Activated CD8-positive, alpha-beta T cell treated with anti-CD3 and anti-CD28 coated beads for 36 hours (primary cell): Measurements from ENCODE around the gene B4GALNT4. TPM values are rescaled to one million over a fixed set of nuclear protein-coding genes. Genes with fewer than 3 reads are reported as not detected.
A peak's percentile ranks its signal among the peaks of the same experiment; 100 is the strongest.

Source experiments
- ATAC-seq: fragments of 200-7000 bp; cut with Tn5 transposase; one replicate; pipeline ENCODE4 v1.10.0; 2021; ENCODE audit warnings: mild to moderate bottlenecking, moderate library complexity
- CTCF ChIA-PET: fragments of 350-600 bp; sonication (Branson Sonifier 250); formaldehyde crosslinking; loops from one replicate; lab custom pipeline; 2021; ENCODE audit warnings: antibody characterized with exemption; lab: Charles Lee
- POLR2A ChIA-PET: fragments of 350-600 bp; sonication (Branson Sonifier 250); formaldehyde crosslinking; loops from one replicate; lab custom pipeline; 2021; ENCODE audit warnings: antibody characterized with exemption; lab: Charles Lee
- DNase-seq: peaks from one replicate; pipeline ENCODE4 v3.0.0-alpha.2; 2020
- H3K27ac Mint-ChIP-seq: one replicate; pipeline ENCODE4 v1.8.0; 2021; ENCODE audit warnings: mild to moderate bottlenecking, mixed read lengths
- H3K27me3 Mint-ChIP-seq: one replicate; pipeline ENCODE4 v1.8.0; 2021; ENCODE audit warnings: mixed read lengths
- H3K36me3 Mint-ChIP-seq: one replicate; pipeline ENCODE4 v1.8.0; 2021; ENCODE audit warnings: low read depth, mixed read lengths
- H3K4me1 Mint-ChIP-seq: one replicate; pipeline ENCODE4 v1.8.0; 2021; ENCODE audit warnings: low read depth, mixed read lengths
- H3K4me3 Mint-ChIP-seq: one replicate; pipeline ENCODE4 v1.8.0; 2021; ENCODE audit warnings: mild to moderate bottlenecking, moderate library complexity, mixed read lengths
- H3K9me3 Mint-ChIP-seq: one replicate; pipeline ENCODE4 v1.8.0; 2021; ENCODE audit warnings: mixed read lengths
- intact Hi-C: fragments of 100-400 bp; cut with micrococcal nuclease; formaldehyde crosslinking; loops from one replicate; pipeline ENCODE4 v1.10.0; 2022
- total RNA-seq, 2 experiments: library from RNA; stranded (reverse); gene quantifications; one replicate each; pipeline ENCODE4 v1.2.3, GENCODE V29; 2021
- TF ChIP-seq, protein P1 (sequence below): fragments of 200-600 bp; IDR thresholded peaks from one replicate; pipeline ENCODE4 v1.8.0; 2022; ENCODE audit warnings: antibody characterized with exemption, mild to moderate bottlenecking

B4GALNT4 gene
- total RNA-seq, 2 experiments from 2014 or later: 1.5 to 3.4 TPM

DNA sequence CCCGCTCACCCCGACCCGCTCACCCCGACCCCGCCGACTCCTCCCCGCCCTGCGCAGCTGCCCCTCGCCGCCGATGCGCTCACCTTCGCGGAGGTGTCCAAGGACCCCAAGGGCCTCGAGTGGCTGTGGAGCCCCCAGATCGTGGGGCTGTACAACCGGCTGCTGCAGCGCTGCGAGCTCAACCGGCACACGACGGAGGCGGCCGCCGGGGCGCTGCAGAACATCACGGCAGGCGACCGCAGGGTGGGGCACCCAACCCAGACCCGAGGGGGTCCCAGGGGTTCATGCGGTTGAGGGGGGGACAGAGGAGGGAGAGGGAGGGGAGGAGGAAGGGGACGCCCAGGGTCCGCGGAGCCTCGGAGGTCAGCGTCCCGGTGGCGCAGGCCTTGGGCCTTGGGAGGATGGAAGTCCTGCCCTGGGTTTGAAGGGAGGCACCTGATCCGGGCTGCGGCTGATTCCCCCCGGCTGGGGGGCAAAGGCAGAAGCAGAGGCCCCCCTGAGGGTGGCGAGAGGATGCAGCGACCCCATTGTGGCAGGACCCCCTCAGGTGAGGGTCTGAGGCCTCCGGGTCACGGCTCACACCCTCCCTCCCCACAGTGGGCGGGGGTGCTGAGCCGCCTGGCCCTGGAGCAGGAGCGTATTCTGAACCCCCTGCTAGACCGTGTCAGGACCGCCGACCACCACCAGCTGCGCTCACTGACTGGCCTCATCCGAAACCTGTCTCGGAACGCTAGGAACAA is 33.9 kb downstream of the B4GALNT4 start:
- TF ChIP-seq, protein P1, sequence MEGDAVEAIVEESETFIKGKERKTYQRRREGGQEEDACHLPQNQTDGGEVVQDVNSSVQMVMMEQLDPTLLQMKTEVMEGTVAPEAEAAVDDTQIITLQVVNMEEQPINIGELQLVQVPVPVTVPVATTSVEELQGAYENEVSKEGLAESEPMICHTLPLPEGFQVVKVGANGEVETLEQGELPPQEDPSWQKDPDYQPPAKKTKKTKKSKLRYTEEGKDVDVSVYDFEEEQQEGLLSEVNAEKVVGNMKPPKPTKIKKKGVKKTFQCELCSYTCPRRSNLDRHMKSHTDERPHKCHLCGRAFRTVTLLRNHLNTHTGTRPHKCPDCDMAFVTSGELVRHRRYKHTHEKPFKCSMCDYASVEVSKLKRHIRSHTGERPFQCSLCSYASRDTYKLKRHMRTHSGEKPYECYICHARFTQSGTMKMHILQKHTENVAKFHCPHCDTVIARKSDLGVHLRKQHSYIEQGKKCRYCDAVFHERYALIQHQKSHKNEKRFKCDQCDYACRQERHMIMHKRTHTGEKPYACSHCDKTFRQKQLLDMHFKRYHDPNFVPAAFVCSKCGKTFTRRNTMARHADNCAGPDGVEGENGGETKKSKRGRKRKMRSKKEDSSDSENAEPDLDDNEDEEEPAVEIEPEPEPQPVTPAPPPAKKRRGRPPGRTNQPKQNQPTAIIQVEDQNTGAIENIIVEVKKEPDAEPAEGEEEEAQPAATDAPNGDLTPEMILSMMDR: no peak
- intact Hi-C loops: no loop called here
- CTCF ChIA-PET: interaction anchor here (1.9 kb wide), 1 partner anchor 45 kb away, joined by 7 read pairs; no protein-coding TSS in a partner anchor
- no peak for DNase-seq
- peaks cover 5% of the 10 kb centered on the region for H3K27me3 Mint-ChIP-seq
- peaks cover 2% of the 10 kb centered on the region for H3K36me3 Mint-ChIP-seq
- no peak for ATAC-seq
- no peak overlapping the region for H3K4me3 Mint-ChIP-seq
- peaks cover 2% of the 10 kb centered on the region for H3K9me3 Mint-ChIP-seq
- POLR2A ChIA-PET: interaction anchor here (0.6 to 1.2 kb wide), 4 partner anchors 12 to 116 kb away, joined by 3 to 4 read pairs (median 4); partner anchors contain the start of gene SIGIRR
- no peak overlapping the region for H3K27ac Mint-ChIP-seq
- peaks cover 8% of the 10 kb centered on the region for H3K4me1 Mint-ChIP-seq

DNA sequence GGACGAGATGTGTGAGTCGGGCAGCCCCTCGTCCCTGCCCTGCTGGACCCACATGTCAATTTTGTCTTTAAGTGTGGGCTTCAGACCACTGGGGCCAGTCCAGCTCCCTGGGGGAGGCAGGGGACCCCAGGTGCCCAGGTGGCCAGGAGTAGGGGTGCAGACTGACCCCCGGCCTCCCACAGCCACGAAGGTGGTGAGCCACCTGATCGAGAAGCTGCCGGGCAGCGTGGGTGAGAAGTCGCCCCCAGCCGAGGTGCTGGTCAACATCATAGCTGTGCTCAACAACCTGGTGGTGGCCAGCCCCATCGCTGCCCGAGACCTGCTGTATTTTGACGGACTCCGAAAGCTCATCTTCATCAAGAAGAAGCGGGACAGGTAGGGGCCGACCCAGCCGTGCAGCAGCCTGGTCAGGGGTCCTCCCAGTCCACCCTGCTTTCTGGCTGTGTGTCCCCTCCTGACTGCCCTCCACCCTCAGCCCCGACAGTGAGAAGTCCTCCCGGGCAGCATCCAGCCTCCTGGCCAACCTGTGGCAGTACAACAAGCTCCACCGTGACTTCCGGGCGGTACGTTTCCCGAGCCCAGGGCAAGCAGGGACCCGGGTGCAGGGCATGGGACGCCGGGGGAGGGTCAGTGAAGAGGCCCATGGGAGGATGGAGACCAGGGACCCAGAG is 34.6 kb downstream of the B4GALNT4 start:
- H3K27me3 Mint-ChIP-seq: peaks cover 5% of the 10 kb centered on the region
- H3K9me3 Mint-ChIP-seq: no peaks in the 10 kb centered on the region
- H3K4me3 Mint-ChIP-seq: no peak overlapping the region
- DNase-seq: no peak
- no peak for ATAC-seq
- intact Hi-C loops: no loop called here
- H3K27ac Mint-ChIP-seq: no peak overlapping the region
- POLR2A ChIA-PET: interaction anchor here (0.6 to 1.2 kb wide), 4 partner anchors 11 to 116 kb away, joined by 3 to 4 read pairs (median 4); partner anchors contain the start of gene SIGIRR
- peaks cover 5% of the 10 kb centered on the region for H3K4me1 Mint-ChIP-seq
- no peaks in the 10 kb centered on the region for H3K36me3 Mint-ChIP-seq
- CTCF ChIA-PET: interaction anchor here (1.9 kb wide), 1 partner anchor 45 kb away, joined by 7 read pairs; no protein-coding TSS in a partner anchor
- TF ChIP-seq, protein P1: no peak

DNA sequence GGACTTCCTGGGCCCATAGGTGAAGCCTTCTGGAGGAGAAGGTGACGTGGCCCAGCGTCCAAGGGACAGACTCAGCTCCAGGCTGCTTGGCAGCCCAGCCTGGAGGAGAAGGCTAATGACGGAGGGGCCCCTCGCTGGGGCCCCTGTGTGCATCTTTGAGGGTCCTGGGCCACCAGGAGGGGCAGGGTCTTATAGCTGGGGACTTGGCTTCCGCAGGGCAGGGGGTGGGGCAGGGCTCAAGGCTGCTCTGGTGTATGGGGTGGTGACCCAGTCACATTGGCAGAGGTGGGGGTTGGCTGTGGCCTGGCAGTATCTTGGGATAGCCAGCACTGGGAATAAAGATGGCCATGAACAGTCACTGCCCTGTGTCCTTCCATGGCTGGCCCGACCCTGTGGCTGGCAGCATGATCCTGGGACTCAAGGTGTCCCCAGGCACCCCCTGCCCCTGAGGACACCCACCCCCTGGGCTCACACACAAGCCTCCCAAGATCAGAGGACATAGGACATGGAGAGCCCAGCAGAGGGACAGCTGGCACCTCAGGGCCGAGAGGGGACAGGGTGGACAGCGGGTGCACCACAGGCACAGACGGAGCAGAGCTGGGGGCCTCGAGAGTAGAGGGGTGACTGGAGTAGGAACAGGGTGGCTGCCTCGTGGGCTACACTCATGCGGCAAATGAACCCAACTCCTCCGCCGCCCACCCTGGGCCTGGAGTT is 35.4 kb downstream of the B4GALNT4 start:
- H3K4me3 Mint-ChIP-seq: no peak overlapping the region
- peaks cover 2% of the 10 kb centered on the region for H3K27me3 Mint-ChIP-seq
- POLR2A ChIA-PET: interaction anchor here (1.2 kb wide), 1 partner anchor 10 kb away, joined by 4 read pairs; the partner anchor contains the start of gene SIGIRR
- H3K9me3 Mint-ChIP-seq: no peaks in the 10 kb centered on the region
- TF ChIP-seq, protein P1: no peak
- H3K36me3 Mint-ChIP-seq: no peaks in the 10 kb centered on the region
- no peak for DNase-seq
- intact Hi-C loops: no loop called here
- no peak overlapping the region for H3K27ac Mint-ChIP-seq
- no peak for ATAC-seq
- H3K4me1 Mint-ChIP-seq: peaks cover 5% of the 10 kb centered on the region
- CTCF ChIA-PET: interaction anchor here (1.9 kb wide), 1 partner anchor 44 kb away, joined by 7 read pairs; no protein-coding TSS in a partner anchor

DNA sequence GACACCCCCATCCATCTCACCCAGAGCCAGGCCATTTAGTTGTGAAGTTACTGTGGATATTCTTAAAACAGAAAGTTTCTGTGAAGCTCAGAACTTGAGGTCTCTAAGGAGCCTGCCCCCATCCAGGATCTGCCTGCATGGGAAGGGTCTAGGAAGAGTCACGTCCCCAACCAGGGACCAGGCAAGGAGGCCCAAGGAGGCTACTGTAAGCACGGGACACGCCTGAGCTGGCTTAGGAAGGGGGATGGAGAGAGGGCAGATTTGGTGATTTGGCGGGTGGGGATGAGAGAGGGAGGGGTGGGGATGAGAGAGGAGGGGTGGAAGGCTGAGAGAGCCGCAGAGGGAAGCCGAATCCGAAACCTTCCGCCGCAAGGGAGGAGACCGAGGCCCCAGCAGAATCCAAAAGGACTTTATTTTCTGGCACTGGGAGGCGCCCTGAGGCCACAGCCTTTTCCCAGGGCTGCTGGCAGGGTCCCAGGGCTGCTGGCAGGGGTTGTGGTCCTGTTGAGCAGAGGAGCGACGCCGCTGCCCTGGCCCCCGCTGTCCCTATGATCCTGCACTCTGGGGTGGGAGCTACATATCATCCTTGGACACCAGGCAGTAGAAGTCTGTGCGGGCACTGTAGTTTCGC is 36.1 kb downstream of the B4GALNT4 start:
- Mint-ChIP-seq H3K4me3 (no peak overlapping the region), H3K9me3 (no peaks in the 10 kb centered on the region), H3K27me3 (no peaks in the 10 kb centered on the region), H3K27ac (peak overlapping the region; percentile 27), H3K36me3 (no peaks in the 10 kb centered on the region), H3K4me1 (peaks cover 5% of the 10 kb centered on the region)
- ChIA-PET POLR2A (interaction anchor here (0.8 to 2.7 kb wide), 5 partner anchors 8 to 111 kb away, joined by 3 to 9 read pairs (median 5); partner anchors contain the start of gene RNH1), CTCF (interaction anchor here (0.7 to 1.3 kb wide), 2 partner anchors 78 to 101 kb away, joined by 3 read pairs; no protein-coding TSS in a partner anchor)
- ATAC-seq (no peak), DNase-seq (no peak)
- TF ChIP-seq, protein P1: no peak
- intact Hi-C loops: no loop called here
